ENCODE measurements around the gene KMT2C. TPM values are rescaled to one million over a fixed set of nuclear protein-coding genes. Genes with fewer than 3 reads are reported as not detected.

The KMT2C gene
- total RNA-seq, 1 donor from 2014 or later: 36.0 TPM

DNA sequence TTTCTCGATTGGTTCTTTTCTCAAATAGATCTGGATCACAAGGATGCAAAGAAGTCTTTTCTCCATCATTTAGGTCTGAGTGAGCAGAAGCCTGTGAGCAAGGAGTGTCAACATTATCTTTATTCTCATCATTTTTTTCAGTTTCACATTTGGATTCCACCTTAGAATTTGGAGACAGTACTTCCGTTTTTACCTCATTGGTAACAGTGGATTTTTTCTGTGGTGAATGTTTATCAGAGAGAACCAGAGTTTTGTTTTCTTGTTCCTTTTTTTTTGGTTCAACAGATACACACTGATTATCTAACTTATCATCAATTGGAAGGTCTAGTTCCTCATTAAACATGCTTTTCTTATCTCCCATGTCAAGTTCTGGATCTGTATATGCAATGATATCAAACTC lies 259.0 kb downstream of the KMT2C start:
- Histone ChIP-seq H3K9me3 (no peaks in the 10 kb centered on the region), H3K4me3 (no peak overlapping the region), H3K27ac (no peak overlapping the region), H3K36me3 (peaks cover 49 to 75% of the 10 kb centered on the region in 2 donors), H3K4me1 (no peaks in the 10 kb centered on the region), H3K27me3 (no peaks in the 10 kb centered on the region)
- no peak for DNase-seq (ENCODE audit: low spot score in 2 of 2)
- TF ChIP-seq, protein P1, sequence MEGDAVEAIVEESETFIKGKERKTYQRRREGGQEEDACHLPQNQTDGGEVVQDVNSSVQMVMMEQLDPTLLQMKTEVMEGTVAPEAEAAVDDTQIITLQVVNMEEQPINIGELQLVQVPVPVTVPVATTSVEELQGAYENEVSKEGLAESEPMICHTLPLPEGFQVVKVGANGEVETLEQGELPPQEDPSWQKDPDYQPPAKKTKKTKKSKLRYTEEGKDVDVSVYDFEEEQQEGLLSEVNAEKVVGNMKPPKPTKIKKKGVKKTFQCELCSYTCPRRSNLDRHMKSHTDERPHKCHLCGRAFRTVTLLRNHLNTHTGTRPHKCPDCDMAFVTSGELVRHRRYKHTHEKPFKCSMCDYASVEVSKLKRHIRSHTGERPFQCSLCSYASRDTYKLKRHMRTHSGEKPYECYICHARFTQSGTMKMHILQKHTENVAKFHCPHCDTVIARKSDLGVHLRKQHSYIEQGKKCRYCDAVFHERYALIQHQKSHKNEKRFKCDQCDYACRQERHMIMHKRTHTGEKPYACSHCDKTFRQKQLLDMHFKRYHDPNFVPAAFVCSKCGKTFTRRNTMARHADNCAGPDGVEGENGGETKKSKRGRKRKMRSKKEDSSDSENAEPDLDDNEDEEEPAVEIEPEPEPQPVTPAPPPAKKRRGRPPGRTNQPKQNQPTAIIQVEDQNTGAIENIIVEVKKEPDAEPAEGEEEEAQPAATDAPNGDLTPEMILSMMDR (IDR thresholded peaks at IDR 0.05): no peak
- intact Hi-C loops (cut with DNase I): no loop called here

GRCh38 chr7:152173372-152174070 lies 262.3 kb downstream of the KMT2C start:
- DNase-seq (ENCODE audit: low spot score in 2 of 2): no peak
- H3K36me3 ChIP-seq: peaks cover 41 to 73% of the 10 kb centered on the region in 2 donors
- H3K27ac ChIP-seq: no peak overlapping the region
- H3K9me3 ChIP-seq: no peaks in the 10 kb centered on the region
- TF ChIP-seq, protein P1 (IDR thresholded peaks at IDR 0.05): no peak
- H3K27me3 ChIP-seq: no peaks in the 10 kb centered on the region
- intact Hi-C loops (cut with DNase I): no loop called here
- H3K4me3 ChIP-seq: no peak overlapping the region
- no peaks in the 10 kb centered on the region for H3K4me1 ChIP-seq

DNA sequence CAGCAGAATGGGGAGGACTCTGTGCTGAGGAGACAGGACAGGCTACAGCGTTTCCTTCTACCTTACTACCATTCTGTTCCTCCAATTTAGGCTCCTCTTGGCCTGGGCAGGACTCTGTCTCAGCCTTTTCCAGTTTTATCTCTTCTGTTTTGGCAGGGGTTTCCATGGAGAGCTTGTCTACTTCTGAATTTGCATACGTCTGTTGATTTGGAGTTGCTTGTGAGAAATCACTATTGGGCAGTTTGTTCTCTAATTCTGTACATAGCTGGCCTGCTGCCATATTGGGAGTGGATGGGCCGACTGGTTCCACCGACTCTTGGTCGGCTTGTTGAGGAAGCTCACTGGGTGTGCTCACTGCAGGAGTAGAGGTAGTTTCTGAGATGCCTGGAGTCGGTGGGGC lies 273.5 kb downstream of the KMT2C start:
- intact Hi-C loops (cut with DNase I): no loop called here
- Histone ChIP-seq H3K4me1 (no peaks in the 10 kb centered on the region), H3K36me3 (peaks cover 68 to 79% of the 10 kb centered on the region in 2 donors), H3K27ac (no peak overlapping the region), H3K9me3 (no peaks in the 10 kb centered on the region), H3K4me3 (no peak overlapping the region), H3K27me3 (no peaks in the 10 kb centered on the region)
- DNase-seq (ENCODE audit: low spot score in 2 of 2): no peak
- TF ChIP-seq, protein P1 (IDR thresholded peaks at IDR 0.05): no peak

- DNase-seq (ENCODE audit: low spot score in 2 of 2): no peak
- no peak overlapping the region for H3K4me3 ChIP-seq
- no peaks in the 10 kb centered on the region for H3K9me3 ChIP-seq
- H3K27me3 ChIP-seq: no peaks in the 10 kb centered on the region
- no peaks in the 10 kb centered on the region for H3K4me1 ChIP-seq
- intact Hi-C loops (cut with DNase I): no loop called here
- peaks cover 68 to 77% of the 10 kb centered on the region in 2 donors for H3K36me3 ChIP-seq
- no peak overlapping the region for H3K27ac ChIP-seq
- TF ChIP-seq, protein P1 (IDR thresholded peaks at IDR 0.05): no peak
These were observed 274.6 kb downstream of the KMT2C start for GRCh38 chr7:152161171-152161570.

DNA sequence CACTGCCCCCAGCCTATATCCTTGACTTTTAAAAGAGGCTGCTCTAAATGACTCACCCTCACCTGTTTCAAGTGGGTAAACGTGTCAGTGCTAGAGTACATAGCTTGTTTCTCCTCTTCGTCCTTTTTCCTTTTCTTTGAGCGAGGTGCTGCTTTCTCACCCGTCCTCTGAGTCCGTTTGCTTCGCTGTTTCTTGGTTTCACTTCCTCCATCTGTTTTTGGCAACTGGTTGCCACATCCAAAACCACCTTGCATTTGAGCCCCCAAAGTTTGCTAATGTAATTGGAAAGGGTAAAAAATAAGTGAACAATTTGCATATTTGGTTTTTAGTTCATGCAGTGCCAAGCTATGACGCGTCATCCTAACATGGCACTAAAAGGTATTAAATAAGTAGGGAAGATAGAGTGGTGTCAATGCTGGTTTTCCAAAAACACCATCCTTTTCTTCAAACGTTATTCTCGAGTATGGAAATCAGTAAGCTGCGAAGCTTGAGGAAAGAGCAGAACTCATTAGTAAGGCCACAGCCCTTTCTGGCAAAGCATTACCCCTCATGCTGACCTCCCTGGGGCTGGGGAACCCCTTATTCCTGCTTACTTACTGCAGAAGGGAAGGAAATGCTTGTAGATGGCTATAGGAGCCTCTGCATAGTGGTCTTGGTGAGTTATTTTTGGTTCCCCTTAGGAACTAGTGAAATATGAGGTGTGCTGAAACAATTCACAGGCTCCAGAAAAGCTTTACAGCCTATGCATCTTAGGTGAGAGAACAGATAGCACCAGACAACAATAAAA lies 276.8 kb downstream of the KMT2C start:
- Histone ChIP-seq H3K27ac (no peak overlapping the region), H3K9me3 (no peaks in the 10 kb centered on the region), H3K27me3 (no peaks in the 10 kb centered on the region), H3K36me3 (peaks cover 78 to 81% of the 10 kb centered on the region in 2 donors), H3K4me3 (no peak overlapping the region), H3K4me1 (no peaks in the 10 kb centered on the region)
- DNase-seq (ENCODE audit: low spot score in 2 of 2): no peak
- intact Hi-C loops (cut with DNase I): no loop called here
- TF ChIP-seq, protein P1 (IDR thresholded peaks at IDR 0.05): no peak

Data from ascending aorta (tissue), 2 donors.